WTC11 (cell line): Measurements from ENCODE around the gene SDHA. TPM values are rescaled to one million over a fixed set of nuclear protein-coding genes. Genes with fewer than 3 reads are reported as not detected.

Experiments
- ATAC-seq: fragments of 200-7000 bp; cut with Tn5 transposase; 2 replicates; pipeline ENCODE4 v1.10.0; 2021; ENCODE audit warnings: mild to moderate bottlenecking, moderate library complexity
- CTCF ChIA-PET: fragments of 300-600 bp; sonication (Branson Sonifier 250); formaldehyde crosslinking; loops from one replicate; lab custom pipeline; 2021; ENCODE audit warnings: antibody characterized with exemption; lab: Charles Lee
- POLR2A ChIA-PET: fragments of 350-600 bp; sonication (Branson Sonifier 250); formaldehyde crosslinking; loops from one replicate; lab custom pipeline; 2021; ENCODE audit warnings: antibody characterized with exemption; lab: Charles Lee
- DNase-seq: peaks from one replicate; pipeline ENCODE4 v3.0.0; 2021; ENCODE audit warnings: low spot score
- H3K27ac Mint-ChIP-seq: 2 replicates; pipeline ENCODE4 v1.8.0; 2021; ENCODE audit warnings: mixed read lengths
- H3K27me3 Mint-ChIP-seq: 2 replicates; pipeline ENCODE4 v1.8.0; 2021; ENCODE audit warnings: low read depth, mild to moderate bottlenecking, moderate library complexity, mixed read lengths
- H3K36me3 Mint-ChIP-seq: 2 replicates; pipeline ENCODE4 v1.8.0; 2021; ENCODE audit warnings: mixed read lengths
- H3K4me1 Mint-ChIP-seq: 2 replicates; pipeline ENCODE4 v1.8.0; 2022; ENCODE audit warnings: mixed read lengths
- H3K4me3 Mint-ChIP-seq: 2 replicates; pipeline ENCODE4 v1.8.0; 2021; ENCODE audit warnings: mild to moderate bottlenecking, moderate library complexity, mixed read lengths
- H3K9me3 Mint-ChIP-seq: 2 replicates; pipeline ENCODE4 v1.8.0; 2021; ENCODE audit warnings: mixed read lengths
- CREB1 ChIP-seq: sonication (generic); formaldehyde crosslinking; IDR thresholded peaks from 2 replicates; pipeline ENCODE4 v1.8.0; 2023; ENCODE audit warnings: mild to moderate bottlenecking, missing genetic modification reagents
- CTCF ChIP-seq: fragments of 200-600 bp; IDR thresholded peaks from 2 replicates; pipeline ENCODE4 v1.8.0; 2022; ENCODE audit warnings: antibody characterized with exemption
- ETV6 ChIP-seq: sonication (generic); formaldehyde crosslinking; IDR thresholded peaks from 2 replicates; pipeline ENCODE4 v1.8.1; 2022; ENCODE audit warnings: mild to moderate bottlenecking, missing genetic modification reagents
- IRF2 ChIP-seq: sonication (generic); formaldehyde crosslinking; IDR thresholded peaks from 2 replicates; pipeline ENCODE4 v1.8.0; 2022; ENCODE audit warnings: low read depth, missing genetic modification reagents, borderline replicate concordance
- NR3C1 ChIP-seq: sonication (generic); formaldehyde crosslinking; conservative IDR thresholded peaks from 2 replicates; pipeline ENCODE4 v1.8.1; 2023; ENCODE audit warnings: low read depth, mild to moderate bottlenecking, missing genetic modification reagents
- RELA ChIP-seq: sonication (generic); formaldehyde crosslinking; IDR thresholded peaks from 2 replicates; pipeline ENCODE4 v1.8.1; 2022; ENCODE audit warnings: missing genetic modification reagents, mild to moderate bottlenecking, borderline replicate concordance
- SMAD3 ChIP-seq: sonication (generic); formaldehyde crosslinking; IDR thresholded peaks from 2 replicates; pipeline ENCODE4 v1.8.0; 2022; ENCODE audit warnings: missing genetic modification reagents, mild to moderate bottlenecking, borderline replicate concordance
- TEAD1 ChIP-seq: sonication (generic); formaldehyde crosslinking; IDR thresholded peaks from 2 replicates; pipeline ENCODE4 v1.8.0; 2022; ENCODE audit warnings: mild to moderate bottlenecking, missing genetic modification reagents
- ZNF281 ChIP-seq: sonication (generic); formaldehyde crosslinking; IDR thresholded peaks from 2 replicates; pipeline ENCODE4 v1.8.0; 2023; ENCODE audit warnings: mild to moderate bottlenecking, missing genetic modification reagents
- ZNF423 ChIP-seq: fragments of 250-450 bp; sonication (Bioruptor Pico); IDR thresholded peaks from 2 replicates; pipeline ENCODE4 v2.1.2; 2022; ENCODE audit warnings: mild to moderate bottlenecking, moderate library complexity
- ZNF425 ChIP-seq: fragments of 250-450 bp; sonication (Bioruptor Pico); conservative IDR thresholded peaks from 2 replicates; pipeline ENCODE4 v1.9.0; 2021; ENCODE audit warnings: mild to moderate bottlenecking
- ZNF512 ChIP-seq: sonication (generic); formaldehyde crosslinking; IDR thresholded peaks from 2 replicates; pipeline ENCODE4 v1.8.1; 2022; ENCODE audit warnings: missing genetic modification reagents, borderline replicate concordance
- ZNF532 ChIP-seq: fragments of 250-450 bp; sonication (Bioruptor Pico); IDR thresholded peaks from 2 replicates; pipeline ENCODE4 v1.9.0; 2021; ENCODE audit warnings: mild to moderate bottlenecking, borderline replicate concordance
- ZSCAN18 ChIP-seq: fragments of 250-450 bp; sonication (Bioruptor Pico); IDR thresholded peaks from 2 replicates; pipeline ENCODE4 v2.1.2; 2022; ENCODE audit warnings: mild to moderate bottlenecking, moderate library complexity
- total RNA-seq: library from RNA; stranded (reverse); gene quantifications from 3 replicates; pipeline ENCODE4 v1.2.3, GENCODE V29; 2021

The SDHA gene
- total RNA-seq, 1 experiment from 2014 or later = 145 TPM

- TF ChIP-seq ZNF512 (CRISPR knock-in tag) (no peak), IRF2 (CRISPR knock-in tag) (no peak), CTCF (no peak), SMAD3 (no peak), CREB1 (CRISPR knock-in tag) (no peak), ZSCAN18 (CRISPR knock-in tag) (no peak), ZNF423 (no peak)
Measured at GRCh38 chr5:194102-194501, 24.0 kb upstream of the SDHA start (continued).

- no peak for TF ChIP-seq NR3C1
- TF ChIP-seq ETV6 (CRISPR knock-in tag) = no peak
- no peak for TF ChIP-seq ZNF532
- Mint-ChIP-seq H3K4me1 (no peaks in the 10 kb centered on the region), H3K9me3 (no peaks in the 10 kb centered on the region), H3K27me3 (no peaks in the 10 kb centered on the region), H3K36me3 (no peaks in the 10 kb centered on the region), H3K4me3 (no peak overlapping the region), H3K27ac (no peak overlapping the region)
- CTCF ChIA-PET = interaction anchor here (0.9 to 1.2 kb wide), 2 partner anchors 25 to 122 kb away, joined by 3 to 4 read pairs; no protein-coding TSS in a partner anchor
- no peak for ATAC-seq
- no peak for DNase-seq
- POLR2A ChIA-PET = no interaction called here
Measured at GRCh38 chr5:194603-195209, 23.4 kb upstream of the SDHA start.

GRCh38 chr5:195401-196160 lies 22.5 kb upstream of the SDHA start:
- ChIA-PET CTCF (interaction anchor here (0.5 to 0.9 kb wide), 2 partner anchors 12 to 24 kb away, joined by 3 to 4 read pairs; no protein-coding TSS in a partner anchor), POLR2A (no interaction called here)
- no peaks in the 10 kb centered on the region for H3K36me3 Mint-ChIP-seq
- H3K9me3 Mint-ChIP-seq = no peaks in the 10 kb centered on the region
- no peak for DNase-seq
- H3K4me3 Mint-ChIP-seq = no peak overlapping the region
- no peaks in the 10 kb centered on the region for H3K27me3 Mint-ChIP-seq
- no peaks in the 10 kb centered on the region for H3K4me1 Mint-ChIP-seq
- TF ChIP-seq ZNF281 (no peak), TEAD1 (CRISPR knock-in tag) (no peak), ZNF425 (CRISPR knock-in tag) (no peak), ETV6 (CRISPR knock-in tag) (no peak), RELA (no peak)
- peak; percentile 49; the same call in 1 of the 2 replicates for ATAC-seq
- H3K27ac Mint-ChIP-seq = no peak overlapping the region
